ENCODE results near the gene TMX4. TPM values are rescaled to one million over a fixed set of nuclear protein-coding genes. Genes with fewer than 3 reads are reported as not detected.
"Not testable (repeated sequence)": the region's sequence is repeated elsewhere in the genome, so short reads cannot be mapped to it uniquely, and the experiment has no call there.

TMX4 gene
- total and polyA plus RNA-seq, 3 experiments from 2014 or later: 36.7 to 69.1 (median 39.2) TPM

DNA sequence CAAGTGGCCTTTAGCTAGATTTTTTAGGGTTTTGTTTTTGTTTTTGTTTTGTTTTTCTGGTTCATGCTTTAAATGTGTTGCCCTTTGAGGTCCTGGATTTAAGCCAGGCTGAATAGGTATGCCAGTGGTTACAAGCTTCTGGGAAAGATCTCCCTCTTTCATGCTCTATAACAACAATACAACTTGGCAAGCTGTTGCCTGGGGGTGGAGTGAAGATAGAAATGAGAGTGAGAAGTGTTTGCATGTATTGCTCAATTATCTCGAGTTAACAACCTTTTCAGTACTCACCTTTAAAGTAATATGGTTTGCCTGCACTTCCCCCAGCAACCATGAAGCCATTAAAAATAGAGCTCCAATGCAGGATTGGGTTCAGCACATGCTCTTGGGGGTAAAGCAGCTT, 60.1 kb downstream of the TMX4 start:
- Mint-ChIP-seq H3K27ac (peak overlapping the region in 1 of 8 donors; percentile 0), H3K27me3 (peaks cover 31 to 67% of the 10 kb centered on the region in 2 donors), H3K9me3 (peaks cover 0 to 22% (median 2%) of the 10 kb centered on the region in 5 donors), H3K4me1 (no peaks in the 10 kb centered on the region), H3K4me3 (no peak overlapping the region), H3K36me3 (peaks cover 0 to 3% (median 2%) of the 10 kb centered on the region in 3 donors)
- H3K27me3 ChIP-seq (ENCODE audit: insufficient read depth, low read length, poor library complexity, severe bottlenecking): peaks cover 4% of the 10 kb centered on the region
- H3K27ac ChIP-seq (ENCODE audit: low read depth, low read length): no peak overlapping the region
- no peak overlapping the region for H3K4me3 ChIP-seq (ENCODE audit: low read length)
- no peaks in the 10 kb centered on the region for H3K9me3 ChIP-seq (ENCODE audit: low read length)
- DNase-seq: no peak
- no peaks in the 10 kb centered on the region for H3K36me3 ChIP-seq (ENCODE audit: insufficient read depth, low read length)
- H3K4me1 ChIP-seq (ENCODE audit: insufficient read depth, low read length): no peaks in the 10 kb centered on the region
- CTCF ChIA-PET: no interaction called here
- POLR2A ChIA-PET: no interaction called here

DNA sequence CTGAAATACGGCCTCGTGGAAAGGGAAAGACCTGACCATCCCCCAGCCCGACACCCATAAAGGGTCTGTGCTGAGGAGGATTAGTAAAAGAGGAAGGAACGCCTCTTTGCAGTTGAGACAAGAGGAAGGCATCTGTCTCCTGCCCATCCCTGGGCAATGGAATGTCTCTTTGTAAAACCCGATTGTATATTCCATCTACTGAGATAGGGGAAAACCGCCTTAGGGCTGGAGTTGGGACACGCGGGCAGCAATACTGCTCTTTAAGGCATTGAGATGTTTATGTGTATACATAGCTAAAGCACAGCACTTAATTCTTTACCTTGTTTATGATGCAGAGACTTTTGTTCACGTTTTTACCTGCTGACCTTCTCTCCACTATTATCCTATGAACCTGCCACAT, 63.0 kb downstream of the TMX4 start:
- CTCF ChIA-PET; H3K27ac Mint-ChIP-seq; H3K9me3 ChIP-seq (ENCODE audit: low read length); H3K27ac ChIP-seq (ENCODE audit: low read depth, low read length); H3K36me3 Mint-ChIP-seq; H3K4me3 ChIP-seq (ENCODE audit: low read length); H3K4me1 ChIP-seq (ENCODE audit: insufficient read depth, low read length); H3K4me3 Mint-ChIP-seq; H3K27me3 ChIP-seq (ENCODE audit: insufficient read depth, low read length, poor library complexity, severe bottlenecking); H3K36me3 ChIP-seq (ENCODE audit: insufficient read depth, low read length); DNase-seq; POLR2A ChIA-PET; H3K4me1 Mint-ChIP-seq: not testable (repeated sequence)
- Mint-ChIP-seq H3K27me3 (peaks cover 34 to 81% of the 10 kb centered on the region in 2 donors), H3K9me3 (peaks cover 0 to 30% (median 12%) of the 10 kb centered on the region in 5 donors)

DNA sequence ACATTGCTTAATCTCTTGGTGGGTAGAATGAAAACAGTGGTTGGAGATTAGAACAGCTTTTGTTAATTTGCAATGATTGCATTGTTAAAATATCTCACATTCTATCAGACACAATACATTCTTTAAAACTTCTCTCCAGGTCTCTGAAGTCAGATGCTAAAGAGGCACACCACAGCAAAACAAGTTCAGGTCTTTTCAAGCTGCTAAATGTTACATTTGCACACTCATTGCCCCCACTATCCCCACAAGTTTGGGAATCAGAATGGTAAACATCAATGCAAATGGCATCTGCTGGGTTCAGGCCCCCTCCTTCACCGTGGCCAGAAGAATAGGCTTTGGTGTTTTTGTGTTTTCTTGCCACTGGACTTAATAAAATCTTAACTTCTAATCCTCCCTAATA, 69.2 kb downstream of the TMX4 start:
- Mint-ChIP-seq H3K27me3 (peaks cover 12 to 60% of the 10 kb centered on the region in 2 donors), H3K4me1 (no peaks in the 10 kb centered on the region), H3K4me3 (no peak overlapping the region), H3K27ac (no peak overlapping the region), H3K36me3 (peaks cover 0 to 14% (median 0%) of the 10 kb centered on the region in 3 donors), H3K9me3 (peaks cover 8 to 31% (median 13%) of the 10 kb centered on the region in 5 donors)
- Histone ChIP-seq H3K9me3 (ENCODE audit: low read length) (no peaks in the 10 kb centered on the region), H3K36me3 (ENCODE audit: insufficient read depth, low read length) (no peaks in the 10 kb centered on the region), H3K4me3 (ENCODE audit: low read length) (no peak overlapping the region), H3K27ac (ENCODE audit: low read depth, low read length) (no peak overlapping the region), H3K27me3 (ENCODE audit: insufficient read depth, low read length, poor library complexity, severe bottlenecking) (no peaks in the 10 kb centered on the region), H3K4me1 (ENCODE audit: insufficient read depth, low read length) (no peaks in the 10 kb centered on the region)
- ChIA-PET CTCF (no interaction called here), POLR2A (no interaction called here)
- no peak for DNase-seq

DNA sequence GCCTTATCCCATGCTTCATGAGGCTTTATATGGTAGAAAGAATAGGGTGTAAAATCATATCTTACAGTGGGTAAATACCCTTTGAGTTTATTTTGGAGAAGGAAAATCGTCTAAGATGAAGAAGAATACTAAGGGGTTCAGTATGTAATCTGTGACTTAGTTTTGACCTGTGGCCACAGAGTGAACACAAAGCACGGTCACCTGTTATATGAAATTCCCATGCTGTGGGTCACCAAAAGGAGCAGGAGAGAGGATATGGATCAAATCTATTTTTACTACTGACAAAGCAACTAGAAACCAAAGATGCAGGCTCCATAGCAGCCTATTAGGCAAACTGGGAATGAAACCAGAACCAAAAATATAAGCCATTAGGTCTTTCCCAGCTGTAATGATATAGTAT, 75.7 kb downstream of the TMX4 start:
- H3K4me1 ChIP-seq (ENCODE audit: insufficient read depth, low read length): no peaks in the 10 kb centered on the region
- Mint-ChIP-seq H3K9me3 (peaks cover 0 to 11% (median 4%) of the 10 kb centered on the region in 5 donors), H3K4me1 (no peaks in the 10 kb centered on the region)

DNA sequence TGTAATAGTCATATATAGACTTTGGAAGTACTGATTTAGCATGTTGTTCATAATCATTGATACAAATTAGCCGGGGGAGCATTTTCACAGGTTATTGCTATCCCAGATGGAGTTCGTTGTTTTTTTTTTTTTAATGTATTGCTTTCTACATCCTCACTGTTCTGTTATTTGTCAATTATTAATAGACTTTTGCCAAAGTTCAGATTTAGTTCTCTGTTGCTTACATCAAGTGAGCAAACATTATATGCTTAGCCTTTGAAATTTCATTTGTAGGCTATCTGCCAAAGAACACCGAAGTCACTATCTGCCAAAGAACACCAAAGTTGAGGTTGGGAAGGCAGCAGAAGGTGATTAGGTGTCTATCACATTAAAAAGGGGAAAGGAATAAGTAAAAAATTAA, 79.2 kb downstream of the TMX4 start, which contains the start of gene HAO1:
HAO1 (minus strand) TSS at position 118 of the 400 bp plus-strand sequence; CDS start at position 82, 36 bp downstream.
- no peaks in the 10 kb centered on the region for H3K4me1 ChIP-seq (ENCODE audit: insufficient read depth, low read length)
- ChIA-PET POLR2A (no interaction called here), CTCF (no interaction called here)
- Mint-ChIP-seq H3K4me3 (no peak within 1 kb of the TSS), H3K36me3 (no peaks in the 10 kb centered on the region), H3K4me1 (peaks cover 0 to 5% (median 0%) of the 10 kb centered on the region in 3 donors), H3K27ac (no peak within 1 kb of the TSS), H3K27me3 (peaks cover 5 to 10% of the 10 kb centered on the region in 2 donors), H3K9me3 (no peaks in the 10 kb centered on the region)
- no peaks in the 10 kb centered on the region for H3K27me3 ChIP-seq (ENCODE audit: insufficient read depth, low read length, poor library complexity, severe bottlenecking)
- H3K4me3 ChIP-seq (ENCODE audit: low read length): no peak within 1 kb of the TSS
- H3K36me3 ChIP-seq (ENCODE audit: insufficient read depth, low read length): no peaks in the 10 kb centered on the region
- no peaks in the 10 kb centered on the region for H3K9me3 ChIP-seq (ENCODE audit: low read length)
- H3K27ac ChIP-seq (ENCODE audit: low read depth, low read length): no peak within 1 kb of the TSS
- DNase-seq: no peak

More for the DNA sequence above, 75.7 kb downstream of the TMX4 start:
- CTCF ChIA-PET: no interaction called here
- peaks cover 8 to 14% of the 10 kb centered on the region in 2 donors for H3K27me3 Mint-ChIP-seq
- H3K4me3 ChIP-seq (ENCODE audit: low read length): no peak overlapping the region
- no peak for DNase-seq
- H3K36me3 ChIP-seq (ENCODE audit: insufficient read depth, low read length): no peaks in the 10 kb centered on the region
- H3K27ac Mint-ChIP-seq: no peak overlapping the region
- H3K36me3 Mint-ChIP-seq: peaks cover 0 to 8% (median 0%) of the 10 kb centered on the region in 3 donors
- no peaks in the 10 kb centered on the region for H3K9me3 ChIP-seq (ENCODE audit: low read length)
- POLR2A ChIA-PET: no interaction called here
- no peaks in the 10 kb centered on the region for H3K27me3 ChIP-seq (ENCODE audit: insufficient read depth, low read length, poor library complexity, severe bottlenecking)
- no peak overlapping the region for H3K27ac ChIP-seq (ENCODE audit: low read depth, low read length)
- H3K4me3 Mint-ChIP-seq: no peak overlapping the region

DNA sequence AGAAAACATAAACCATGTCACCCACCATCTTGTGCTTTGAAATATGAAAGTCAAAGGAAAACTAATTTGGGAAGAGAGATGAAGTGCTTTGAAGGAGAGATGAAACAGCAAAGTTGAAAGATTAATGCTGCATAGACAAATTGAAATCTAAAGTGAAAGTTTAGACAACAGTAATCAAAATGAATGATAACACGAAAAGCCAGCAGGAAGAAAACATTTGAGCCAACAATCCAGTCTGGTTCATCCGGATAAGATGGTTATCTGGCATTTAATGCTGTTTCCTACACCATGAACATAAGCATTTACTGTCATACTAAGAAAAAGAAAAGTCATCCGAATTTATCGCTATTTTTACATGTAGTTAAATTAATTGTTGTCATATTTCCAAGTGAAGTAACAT, 79.9 kb downstream of the TMX4 start:
- no peaks in the 10 kb centered on the region for H3K36me3 ChIP-seq (ENCODE audit: insufficient read depth, low read length)
- H3K4me1 Mint-ChIP-seq: peaks cover 0 to 5% (median 0%) of the 10 kb centered on the region in 3 donors
- no peaks in the 10 kb centered on the region for H3K36me3 Mint-ChIP-seq
- H3K27me3 ChIP-seq (ENCODE audit: insufficient read depth, low read length, poor library complexity, severe bottlenecking): no peaks in the 10 kb centered on the region
- no peaks in the 10 kb centered on the region for H3K4me1 ChIP-seq (ENCODE audit: insufficient read depth, low read length)
- CTCF ChIA-PET: interaction anchor here (1.0 kb wide), 1 partner anchor 22 kb away, joined by 3 read pairs; no protein-coding TSS in a partner anchor
- H3K4me3 Mint-ChIP-seq: no peak overlapping the region
- no peak overlapping the region for H3K27ac ChIP-seq (ENCODE audit: low read depth, low read length)
- no peak overlapping the region for H3K4me3 ChIP-seq (ENCODE audit: low read length)
- H3K27ac Mint-ChIP-seq: no peak overlapping the region
- POLR2A ChIA-PET: no interaction called here
- H3K9me3 Mint-ChIP-seq: no peaks in the 10 kb centered on the region
- no peaks in the 10 kb centered on the region for H3K9me3 ChIP-seq (ENCODE audit: low read length)
- DNase-seq: no peak
- H3K27me3 Mint-ChIP-seq: peaks cover 5 to 16% of the 10 kb centered on the region in 2 donors

DNA sequence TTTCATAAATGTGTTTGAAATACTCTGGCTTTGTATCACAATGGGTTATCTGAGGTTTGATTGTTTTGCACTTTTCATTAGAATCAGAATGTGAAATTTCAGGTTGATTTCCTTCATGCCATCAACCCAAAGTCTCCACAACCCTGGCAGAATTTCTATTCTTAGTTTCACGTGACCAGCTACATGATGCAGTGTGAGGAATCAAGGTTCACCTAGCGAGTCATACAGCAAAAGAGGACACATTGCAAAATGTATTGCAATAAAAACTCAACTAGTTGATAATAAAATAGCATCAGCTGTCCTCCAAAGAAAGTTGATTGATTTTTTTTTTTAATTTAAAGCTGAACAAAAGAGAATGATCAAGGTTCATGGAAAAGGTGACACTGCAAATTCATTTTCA, 81.5 kb downstream of the TMX4 start:
- Histone ChIP-seq H3K9me3 (ENCODE audit: low read length) (no peaks in the 10 kb centered on the region), H3K27ac (ENCODE audit: low read depth, low read length) (no peak overlapping the region), H3K4me3 (ENCODE audit: low read length) (no peak overlapping the region), H3K4me1 (ENCODE audit: insufficient read depth, low read length) (no peaks in the 10 kb centered on the region), H3K36me3 (ENCODE audit: insufficient read depth, low read length) (no peaks in the 10 kb centered on the region), H3K27me3 (ENCODE audit: insufficient read depth, low read length, poor library complexity, severe bottlenecking) (no peaks in the 10 kb centered on the region)
- POLR2A ChIA-PET: no interaction called here
- Mint-ChIP-seq H3K9me3 (no peaks in the 10 kb centered on the region), H3K27ac (no peak overlapping the region), H3K27me3 (peaks cover 4 to 24% of the 10 kb centered on the region in 2 donors), H3K4me3 (no peak overlapping the region), H3K4me1 (peaks cover 0 to 5% (median 0%) of the 10 kb centered on the region in 3 donors), H3K36me3 (no peaks in the 10 kb centered on the region)
- DNase-seq: no peak
- CTCF ChIA-PET: interaction anchor here (1.2 kb wide), 1 partner anchor 782 kb away, joined by 3 read pairs; no protein-coding TSS in a partner anchor

DNA sequence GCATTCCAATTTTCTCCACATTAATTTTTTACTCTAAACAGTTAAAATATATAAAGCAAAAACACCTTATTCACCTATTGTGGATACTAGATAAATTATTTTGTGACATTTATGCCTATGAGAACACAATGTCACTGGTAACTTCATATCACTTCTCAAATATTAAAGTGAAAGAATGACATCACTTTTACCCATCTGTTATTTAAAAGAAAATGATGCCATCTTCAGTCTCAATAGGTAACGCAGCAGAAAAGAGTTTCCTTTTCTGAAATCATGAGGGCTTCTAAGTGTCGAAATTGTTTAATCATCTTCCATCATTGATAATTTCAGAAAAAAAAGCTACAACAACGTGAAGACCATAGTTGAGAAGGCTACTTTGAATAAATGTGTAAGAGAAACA, 82.2 kb downstream of the TMX4 start:
- H3K4me3 ChIP-seq (ENCODE audit: low read length): no peak overlapping the region
- Mint-ChIP-seq H3K4me1 (peaks cover 0 to 5% (median 0%) of the 10 kb centered on the region in 3 donors), H3K36me3 (no peaks in the 10 kb centered on the region), H3K27ac (no peak overlapping the region), H3K9me3 (no peaks in the 10 kb centered on the region), H3K4me3 (no peak overlapping the region), H3K27me3 (peaks cover 3 to 28% of the 10 kb centered on the region in 2 donors)
- no peak for DNase-seq
- H3K27me3 ChIP-seq (ENCODE audit: insufficient read depth, low read length, poor library complexity, severe bottlenecking): no peaks in the 10 kb centered on the region
- POLR2A ChIA-PET: no interaction called here
- no peaks in the 10 kb centered on the region for H3K9me3 ChIP-seq (ENCODE audit: low read length)
- H3K36me3 ChIP-seq (ENCODE audit: insufficient read depth, low read length): no peaks in the 10 kb centered on the region
- CTCF ChIA-PET: interaction anchor here (1.2 to 3.9 kb wide), 4 partner anchors 107 to 784 kb away, joined by 3 to 54 read pairs (median 10); no protein-coding TSS in a partner anchor
- H3K4me1 ChIP-seq (ENCODE audit: insufficient read depth, low read length): no peaks in the 10 kb centered on the region
- H3K27ac ChIP-seq (ENCODE audit: low read depth, low read length): no peak overlapping the region

Data from CD8-positive, alpha-beta memory T cell (primary cell).